ENCODE results near the gene PRICKLE1.

- TF ChIP-seq CTCF (IDR thresholded peaks at IDR 0.05): no peak
- no peak for TF ChIP-seq POLR2A (IDR thresholded peaks at IDR 0.05)
Observed at GRCh38 chr12:42590330-42590934, 886 bp upstream of the PRICKLE1 start.
